ENCODE measurements around the gene INO80. TPM values are rescaled to one million over a fixed set of nuclear protein-coding genes. Genes with fewer than 3 reads are reported as not detected.

INO80 gene
- total RNA-seq, 2 donors from 2014 or later: 9.4 to 16.4 TPM

- TF ChIP-seq CTCF (IDR thresholded peaks at IDR 0.05): no peak
- DNase-seq (ENCODE audit: low spot score): no peak
- no peak overlapping the region for H3K4me3 ChIP-seq
- no peaks in the 10 kb centered on the region for H3K4me1 ChIP-seq
- no peaks in the 10 kb centered on the region for H3K9me3 ChIP-seq
- no peak overlapping the region for H3K27ac ChIP-seq
- H3K36me3 ChIP-seq: no peaks in the 10 kb centered on the region
- no peaks in the 10 kb centered on the region for H3K27me3 ChIP-seq
These were observed 10.4 kb downstream of the INO80 start for GRCh38 chr15:41105348-41106334.

- Histone ChIP-seq H3K27ac (no peak overlapping the region), H3K4me1 (no peaks in the 10 kb centered on the region), H3K4me3 (no peak overlapping the region), H3K27me3 (no peaks in the 10 kb centered on the region), H3K36me3 (no peaks in the 10 kb centered on the region), H3K9me3 (no peaks in the 10 kb centered on the region)
- no peak for TF ChIP-seq CTCF (IDR thresholded peaks at IDR 0.05)
- DNase-seq (ENCODE audit: low spot score): no peak
These were observed 11.8 kb downstream of the INO80 start for GRCh38 chr15:41104234-41104633.

GRCh38 chr15:41102854-41103253 is 13.2 kb downstream of the INO80 start:
- Histone ChIP-seq H3K4me3 (no peak overlapping the region), H3K27ac (no peak overlapping the region), H3K9me3 (no peaks in the 10 kb centered on the region), H3K36me3 (peaks cover 4% of the 10 kb centered on the region), H3K27me3 (no peaks in the 10 kb centered on the region), H3K4me1 (no peaks in the 10 kb centered on the region)
- DNase-seq (ENCODE audit: low spot score): no peak
- no peak for TF ChIP-seq CTCF (IDR thresholded peaks at IDR 0.05)

GRCh38 chr15:41096178-41096577 is 19.9 kb downstream of the INO80 start:
- no peak overlapping the region for H3K4me3 ChIP-seq
- H3K9me3 ChIP-seq: no peaks in the 10 kb centered on the region
- H3K4me1 ChIP-seq: no peaks in the 10 kb centered on the region
- H3K27ac ChIP-seq: no peak overlapping the region
- DNase-seq (ENCODE audit: low spot score): no peak
- no peaks in the 10 kb centered on the region for H3K27me3 ChIP-seq
- H3K36me3 ChIP-seq: peaks cover 50% of the 10 kb centered on the region
- TF ChIP-seq CTCF (IDR thresholded peaks at IDR 0.05): no peak

GRCh38 chr15:41085029-41085428 is 31.1 kb downstream of the INO80 start:
- TF ChIP-seq CTCF (IDR thresholded peaks at IDR 0.05): no peak
- no peaks in the 10 kb centered on the region for H3K9me3 ChIP-seq
- H3K4me1 ChIP-seq: no peaks in the 10 kb centered on the region
- no peak overlapping the region for H3K4me3 ChIP-seq
- no peak for DNase-seq (ENCODE audit: low spot score)
- no peaks in the 10 kb centered on the region for H3K27me3 ChIP-seq
- peaks cover 89% of the 10 kb centered on the region for H3K36me3 ChIP-seq
- no peak overlapping the region for H3K27ac ChIP-seq

Data from right atrium auricular region (tissue), 2 donors.